HG02678 (cell line): ENCODE measurements around the gene C13orf46.

ENCODE experiments used
- ATAC-seq: cut with Tn5 transposase; IDR thresholded peaks from one replicate; pipeline ENCODE4 v1.9.1; 2021; ENCODE audit warnings: mild to moderate bottlenecking, moderate library complexity; ENCODE audit not compliant: unreplicated experiment

C13orf46 gene

DNA sequence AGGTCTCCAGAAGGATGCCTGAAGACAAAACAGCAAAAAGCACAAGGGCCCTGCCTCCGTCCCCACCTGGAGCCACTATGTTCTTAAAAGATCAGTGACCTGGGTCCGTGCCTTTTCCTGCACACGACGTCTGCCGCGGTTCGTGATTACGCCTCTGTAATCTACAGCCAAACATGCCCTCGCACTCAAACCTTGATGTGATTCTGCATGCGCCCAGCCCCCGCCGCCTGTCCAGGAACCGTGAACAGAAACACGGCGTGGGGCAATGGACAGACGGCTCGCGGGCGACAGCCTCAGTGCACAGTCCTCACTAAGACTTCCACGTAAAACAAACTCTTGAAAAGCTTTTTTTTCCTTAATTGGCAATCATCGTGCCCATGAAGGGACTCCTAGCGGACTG, 15.5 kb downstream of the C13orf46 start:
- ATAC-seq: no peak

DNA sequence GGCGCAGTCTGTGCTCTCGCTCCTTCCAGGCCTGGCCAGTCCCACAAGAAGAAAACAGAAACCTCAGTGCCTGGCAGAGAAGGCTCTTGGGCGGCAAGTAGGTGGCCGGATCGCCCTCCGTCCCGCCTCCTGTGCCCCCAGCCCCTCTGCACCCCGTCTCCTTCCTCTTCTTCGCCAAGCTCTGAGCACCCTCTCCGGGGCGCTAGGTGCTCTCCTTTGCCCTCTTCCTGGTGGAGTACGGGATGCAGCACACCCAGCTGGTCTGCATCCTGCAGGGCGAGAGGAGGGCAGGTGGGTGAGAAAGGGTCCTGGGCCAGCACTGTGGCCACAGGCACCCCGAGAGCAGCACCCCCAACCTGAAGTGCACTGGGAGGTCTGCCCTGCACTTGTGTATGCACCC, 17.3 kb downstream of the C13orf46 start:
- no peak for ATAC-seq

DNA sequence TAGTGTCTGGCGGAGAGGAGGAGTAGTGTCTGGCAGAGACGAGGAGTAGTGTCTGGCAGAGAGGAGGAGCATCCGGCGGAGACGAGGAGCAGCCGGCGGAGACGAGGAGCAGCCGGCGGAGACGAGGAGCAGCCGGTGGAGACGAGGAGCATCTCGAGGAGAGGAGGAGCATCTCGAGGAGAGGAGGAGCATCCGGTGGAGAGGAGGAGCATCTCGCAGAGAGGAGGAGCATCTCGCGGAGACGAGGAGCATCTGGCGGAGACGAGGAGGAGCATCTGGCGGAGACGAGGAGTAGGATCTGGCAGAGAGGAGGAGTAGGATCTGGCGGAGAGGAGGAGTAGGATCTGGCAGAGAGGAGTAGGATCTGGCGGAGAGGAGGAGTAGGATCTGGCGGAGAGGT, 18.2 kb downstream of the C13orf46 start:
- no peak for ATAC-seq

DNA sequence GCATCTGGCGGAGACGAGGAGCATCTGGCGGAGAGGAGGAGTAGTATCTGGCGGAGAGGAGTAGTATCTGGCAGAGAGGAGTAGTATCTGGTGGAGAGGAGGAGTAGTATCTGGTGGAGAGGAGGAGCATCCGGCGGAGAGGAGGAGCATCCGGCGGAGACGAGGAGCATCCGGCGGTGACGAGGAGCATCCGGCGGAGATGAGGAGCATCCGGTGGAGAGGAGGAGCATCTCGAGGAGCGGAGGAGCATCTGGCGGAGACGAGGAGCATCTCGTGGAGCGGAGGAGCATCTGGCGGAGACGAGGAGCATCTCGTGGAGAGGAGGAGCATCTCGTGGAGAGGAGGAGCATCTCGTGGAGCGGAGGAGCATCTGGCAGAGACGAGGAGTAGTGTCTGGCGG, 18.6 kb downstream of the C13orf46 start:
- ATAC-seq: no peak

DNA sequence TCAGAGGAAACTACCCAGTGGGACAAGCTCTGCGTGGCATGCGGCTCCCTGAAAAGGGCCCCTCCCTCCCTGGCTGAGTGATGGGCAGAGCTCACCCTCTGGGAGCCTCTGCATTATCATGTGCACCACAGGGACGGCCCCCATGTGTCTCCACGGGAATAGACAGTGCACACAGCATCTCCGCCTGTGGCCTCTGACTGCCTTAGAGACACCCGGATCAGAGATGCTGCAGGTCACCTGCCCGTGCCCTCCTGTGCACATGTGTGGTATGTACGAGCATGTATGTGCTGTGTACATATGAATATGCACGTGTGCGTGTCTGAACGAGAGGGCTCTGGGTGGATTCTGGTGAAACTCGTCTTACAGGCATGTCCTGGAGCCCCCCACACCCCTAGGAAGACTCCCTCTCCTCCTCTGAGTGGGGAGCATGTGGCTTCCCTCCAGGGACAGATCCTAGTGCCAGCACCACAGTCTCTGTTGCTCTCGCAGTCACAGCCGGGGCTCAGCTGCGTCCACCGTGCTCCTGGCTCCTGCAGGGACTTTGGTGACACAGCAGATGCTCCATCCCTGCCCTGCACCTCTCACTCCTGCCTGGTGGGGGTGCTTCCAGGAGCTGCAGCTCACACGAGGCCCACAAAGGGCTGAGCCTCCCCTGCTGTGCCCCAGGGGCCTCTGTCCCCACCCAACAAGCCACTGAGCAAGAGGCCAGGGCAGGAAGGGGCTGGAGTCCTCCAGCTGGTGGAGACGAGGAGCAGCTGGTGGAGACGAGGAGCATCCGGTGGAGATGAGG, 19.6 kb downstream of the C13orf46 start:
- no peak for ATAC-seq

DNA sequence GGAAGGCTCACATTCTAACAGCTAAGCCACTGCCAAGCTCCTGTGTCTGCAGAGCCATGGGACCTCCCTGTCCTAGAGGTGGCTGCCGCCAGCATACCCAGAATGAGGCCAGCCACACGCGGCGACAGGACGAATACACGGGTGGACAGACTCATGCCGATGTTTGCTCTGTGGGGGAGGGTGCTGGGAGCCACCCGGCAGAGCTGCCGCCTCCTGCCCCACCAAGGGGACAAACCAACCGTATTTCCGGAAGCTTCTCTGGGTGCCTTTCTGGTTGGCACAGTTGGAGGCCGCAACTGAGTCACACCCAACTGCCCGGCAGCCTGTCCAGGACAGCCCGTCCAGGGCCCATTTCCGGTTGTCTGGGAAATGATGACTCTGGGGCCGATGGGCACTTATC, 20.3 kb downstream of the C13orf46 start:
- no peak for ATAC-seq

DNA sequence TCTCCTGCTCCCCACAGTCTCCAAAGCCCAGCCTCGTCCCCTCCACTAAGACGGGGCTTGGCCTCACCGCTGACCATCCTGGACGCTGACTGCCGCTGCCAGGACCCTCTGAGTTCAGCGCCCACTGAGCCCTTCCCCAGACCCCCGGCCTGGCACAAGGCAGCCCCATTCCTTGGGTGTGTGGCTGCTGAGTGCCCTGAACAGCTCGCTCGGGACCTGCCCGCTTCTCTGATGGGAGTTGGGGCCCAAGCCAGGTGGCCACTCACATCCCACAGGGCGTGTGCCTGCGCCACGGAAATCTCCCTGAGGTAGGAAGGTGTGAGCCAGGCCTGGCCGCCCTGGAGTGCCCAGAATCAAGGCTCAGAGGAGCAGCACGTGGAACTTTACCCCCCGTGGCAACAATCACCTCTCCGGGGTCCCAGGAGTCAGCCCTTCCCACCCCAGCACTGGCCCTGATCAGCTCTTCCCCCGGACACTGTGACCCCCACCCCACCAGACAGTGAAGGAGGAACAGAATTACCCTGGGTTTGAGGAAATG, 20.8 kb downstream of the C13orf46 start:
- ATAC-seq: no peak

DNA sequence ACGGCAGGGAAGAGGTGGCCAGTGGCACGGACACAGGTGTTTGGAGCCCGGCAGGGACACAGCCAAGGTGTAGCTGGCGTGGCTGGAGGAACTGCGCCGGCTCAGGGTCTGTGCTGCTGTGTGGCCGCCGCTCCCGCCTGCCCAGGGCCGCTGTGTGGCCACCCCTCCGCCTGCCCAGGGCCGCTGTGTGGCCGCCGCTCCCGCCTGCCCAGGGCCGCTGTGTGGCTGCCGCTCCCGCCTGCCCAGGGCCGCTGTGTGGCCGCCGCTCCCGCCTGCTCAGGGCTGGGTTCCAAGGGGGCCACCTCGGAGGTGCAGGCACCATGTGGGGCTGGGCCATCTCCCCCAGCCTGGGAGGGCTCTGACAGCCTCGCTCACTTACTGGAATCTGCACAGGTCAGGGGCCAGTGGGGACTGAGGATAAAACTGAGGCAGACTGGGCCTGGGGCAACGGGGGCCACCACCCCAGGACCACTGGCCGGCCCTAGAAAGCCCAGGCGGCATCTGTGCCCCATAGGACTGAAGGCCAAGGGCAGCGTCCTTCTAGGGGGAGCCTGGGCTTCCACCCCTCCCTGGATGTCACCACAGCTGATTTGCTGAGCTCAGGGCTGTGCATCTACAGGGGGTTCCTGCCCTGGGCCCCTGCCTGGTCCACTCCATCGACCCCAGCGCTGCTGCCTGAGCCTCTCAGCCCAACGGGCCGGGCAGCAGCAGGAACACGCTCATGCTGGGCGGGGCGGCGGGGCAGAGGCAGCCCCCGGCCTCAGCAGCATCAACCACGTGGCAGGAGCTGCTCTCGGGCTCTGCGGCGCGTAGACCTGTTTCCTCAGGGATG, 21.5 kb downstream of the C13orf46 start:
- no peak for ATAC-seq

DNA sequence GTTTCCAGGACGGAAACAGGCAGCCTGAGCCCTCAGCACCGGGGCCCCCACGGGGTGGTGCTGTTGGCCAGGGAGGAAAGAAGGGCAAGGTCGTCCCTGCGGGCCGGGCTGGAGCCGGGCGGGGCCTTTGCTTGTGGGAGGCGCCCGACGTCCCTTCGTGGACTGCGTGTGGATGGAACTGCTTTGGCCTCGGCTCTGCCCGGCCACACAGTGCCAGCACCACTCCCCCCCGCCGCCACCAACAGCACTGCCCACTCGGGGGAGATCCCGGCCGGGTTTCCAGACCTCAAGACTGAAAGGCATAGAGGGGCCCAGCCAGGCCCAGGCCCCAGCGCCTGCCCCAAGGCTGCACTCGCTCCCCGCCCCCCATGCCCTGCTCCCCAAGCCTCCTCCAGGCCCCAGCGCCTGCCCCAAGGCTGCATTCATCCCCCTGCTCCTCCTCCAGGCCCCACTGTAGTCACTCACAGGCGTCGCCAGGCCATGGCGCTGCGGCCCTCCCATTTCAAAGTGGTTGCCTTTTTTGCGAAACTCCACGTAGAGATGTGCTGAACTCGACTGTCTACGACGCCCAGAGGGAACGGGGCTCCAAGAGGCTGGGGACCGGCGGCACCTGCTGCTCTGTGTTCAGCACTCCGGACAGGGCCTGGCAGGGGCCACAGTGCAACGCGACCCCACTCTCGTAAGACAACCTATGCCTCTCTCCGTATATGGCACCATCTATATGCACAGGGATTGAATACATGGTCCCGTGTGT, 22.5 kb downstream of the C13orf46 start:
- ATAC-seq: peak; percentile 62

DNA sequence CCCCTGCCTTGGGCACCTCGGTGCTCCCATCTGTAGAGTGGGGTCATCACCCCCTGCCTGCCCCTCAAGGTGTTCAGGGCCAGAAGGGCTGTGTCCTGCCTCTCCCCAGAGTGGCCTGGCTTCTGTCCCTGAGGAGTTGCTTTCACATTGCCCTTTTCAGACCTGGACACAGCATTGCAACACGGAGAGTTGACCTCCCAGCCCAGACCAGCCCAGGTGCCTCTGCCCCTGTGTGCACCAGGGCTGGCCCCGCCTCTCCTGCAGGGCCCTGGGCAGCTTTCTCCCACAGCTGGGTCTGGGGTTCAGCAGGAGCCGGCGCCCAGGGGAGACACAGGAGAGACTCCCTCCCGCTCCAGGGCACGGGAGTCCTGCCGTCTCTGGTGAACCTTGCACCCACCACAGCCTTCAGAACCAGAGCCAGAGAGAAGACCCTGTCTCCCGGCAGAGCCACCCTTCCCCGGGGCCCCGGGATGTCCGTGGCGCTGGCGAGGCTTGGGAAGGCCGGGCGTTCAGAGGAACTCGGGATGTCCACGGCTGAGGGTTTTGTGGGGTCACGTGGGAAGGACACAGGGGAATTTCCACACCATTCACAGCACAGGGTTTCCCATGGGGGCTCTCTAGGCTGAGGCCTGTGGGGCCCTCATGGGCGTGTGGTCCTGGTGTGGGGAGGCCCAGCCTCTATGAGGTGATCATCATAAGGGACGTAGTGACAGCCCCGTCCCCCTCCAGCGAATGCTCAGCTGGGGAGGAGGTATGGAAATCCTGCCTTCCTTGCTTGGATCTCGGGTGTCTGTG, 23.2 kb downstream of the C13orf46 start:
- ATAC-seq: peak; percentile 17

DNA sequence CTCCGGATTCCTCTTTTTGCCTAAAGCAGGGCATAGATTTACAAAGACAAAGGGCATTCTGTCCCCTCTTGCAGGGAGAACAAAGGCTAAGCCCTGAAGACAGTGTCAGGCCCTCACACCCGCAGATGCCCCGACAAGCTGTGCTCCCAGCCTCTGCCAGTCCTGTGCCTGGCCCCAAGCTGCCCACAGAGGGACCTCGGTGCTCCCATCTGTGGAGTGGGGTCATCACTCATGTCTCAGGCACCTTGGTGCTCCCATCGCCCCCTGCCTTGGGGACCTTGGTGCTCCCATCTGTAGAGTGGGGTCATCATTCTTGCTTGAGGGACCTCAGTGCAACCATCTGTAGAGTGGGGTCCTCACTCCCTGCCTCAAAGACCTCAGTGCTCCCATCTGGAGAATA, 24.3 kb downstream of the C13orf46 start:
- ATAC-seq: no peak

DNA sequence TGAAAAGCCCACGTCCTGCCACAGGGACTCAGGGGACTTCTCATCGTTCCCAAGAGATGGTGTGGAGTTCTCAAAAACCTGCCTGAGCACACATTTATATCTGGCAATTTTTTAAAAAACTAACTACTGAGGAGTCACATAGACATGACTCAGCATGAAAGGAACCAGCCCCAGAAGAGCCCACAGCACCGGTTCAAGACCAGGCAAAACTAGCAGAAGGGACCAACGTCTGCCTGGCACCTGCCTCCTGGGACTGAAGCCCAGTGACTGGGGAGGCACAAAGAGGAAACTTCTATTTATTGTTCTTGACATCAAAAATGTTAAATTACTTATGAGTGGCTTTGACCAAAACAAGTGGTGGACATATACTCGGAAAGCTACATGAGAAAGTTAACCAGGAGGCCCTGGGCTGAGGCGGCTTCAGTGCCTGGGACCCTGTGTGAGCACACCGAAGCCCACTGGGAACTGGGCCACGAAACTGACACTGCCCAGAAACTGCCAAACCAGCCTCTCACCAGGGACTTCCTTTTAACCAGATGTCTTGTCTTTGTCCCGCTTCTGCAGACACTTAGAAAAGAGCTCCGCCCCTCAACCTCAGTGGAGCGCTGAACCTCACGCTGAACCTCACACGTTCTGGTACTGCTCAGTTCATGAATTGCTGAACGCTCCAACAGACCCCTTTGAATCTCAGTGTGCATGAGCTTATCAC, 25.7 kb downstream of the C13orf46 start:
- ATAC-seq: no peak

DNA sequence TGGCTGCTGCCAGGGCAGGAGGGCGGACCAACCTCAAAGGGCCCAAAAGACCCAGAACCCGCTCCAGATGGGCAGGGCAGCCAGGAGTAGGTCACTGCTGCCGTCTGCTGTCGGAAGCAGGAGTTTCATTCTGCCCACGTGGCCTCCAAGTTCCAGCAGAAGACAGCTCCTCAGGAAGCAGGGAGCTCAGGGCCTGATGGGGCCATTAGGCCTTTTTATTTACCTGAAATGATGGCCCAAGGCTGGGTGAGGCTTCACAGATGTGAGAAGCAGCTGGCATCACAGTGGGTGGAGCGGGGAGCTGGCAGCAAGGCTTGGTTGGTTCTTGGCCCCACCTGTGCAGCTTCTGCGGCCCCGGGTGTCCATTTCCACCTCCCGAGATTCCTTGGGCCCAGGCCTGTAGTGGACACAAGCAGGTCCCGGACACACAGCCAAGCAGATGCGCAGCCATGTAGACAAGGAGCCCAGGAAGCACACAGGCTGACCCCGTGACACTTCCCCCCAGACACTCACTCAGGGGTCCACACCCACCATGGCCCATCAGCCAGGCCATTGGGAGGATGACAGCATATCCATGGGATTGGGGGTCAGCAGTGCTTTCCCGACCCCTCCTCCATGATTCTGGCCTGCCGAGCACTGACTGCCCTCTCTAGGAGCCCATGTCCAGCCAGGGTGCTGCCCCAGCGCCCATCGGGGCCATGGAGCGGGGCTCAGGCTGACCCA, 26.4 kb downstream of the C13orf46 start:
- ATAC-seq: no peak

DNA sequence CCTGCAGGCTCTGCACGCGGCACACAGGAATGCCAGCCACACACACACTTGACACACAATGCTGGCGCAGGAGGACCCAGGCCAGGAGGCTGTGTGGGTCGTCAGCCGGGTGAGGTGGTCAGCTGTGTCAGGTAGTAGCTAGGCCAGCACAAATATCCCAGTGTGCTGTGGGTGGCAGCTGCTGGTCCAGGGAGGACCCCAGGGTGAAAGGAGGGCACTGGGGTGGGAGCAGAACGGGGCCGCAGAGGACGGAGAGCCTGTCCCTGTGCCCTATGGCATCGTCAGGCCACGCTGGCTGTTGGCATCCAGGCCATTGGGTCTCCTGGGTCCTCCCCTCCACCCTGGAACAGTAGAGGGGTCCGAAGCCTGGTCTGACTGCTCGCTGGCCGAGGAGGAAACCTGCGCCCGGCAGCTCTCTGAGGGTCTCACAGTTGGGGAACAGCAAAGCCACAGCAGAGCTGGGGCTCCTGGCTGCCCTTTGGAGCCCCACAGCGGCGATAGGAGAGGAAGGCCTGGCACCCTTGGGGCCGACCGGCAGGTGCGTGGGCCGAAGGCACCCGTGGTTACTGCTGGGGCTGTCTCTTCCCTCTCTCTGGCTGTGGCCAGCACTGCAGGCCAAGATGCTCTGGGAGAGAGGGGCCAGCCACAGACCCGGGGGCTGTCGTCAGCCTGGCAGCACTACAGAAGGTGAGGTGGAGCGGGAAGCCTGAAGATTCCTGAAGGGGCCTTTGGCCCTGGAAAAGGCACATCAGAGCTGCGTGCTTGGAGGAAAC, 27.3 kb downstream of the C13orf46 start:
- ATAC-seq: no peak

DNA sequence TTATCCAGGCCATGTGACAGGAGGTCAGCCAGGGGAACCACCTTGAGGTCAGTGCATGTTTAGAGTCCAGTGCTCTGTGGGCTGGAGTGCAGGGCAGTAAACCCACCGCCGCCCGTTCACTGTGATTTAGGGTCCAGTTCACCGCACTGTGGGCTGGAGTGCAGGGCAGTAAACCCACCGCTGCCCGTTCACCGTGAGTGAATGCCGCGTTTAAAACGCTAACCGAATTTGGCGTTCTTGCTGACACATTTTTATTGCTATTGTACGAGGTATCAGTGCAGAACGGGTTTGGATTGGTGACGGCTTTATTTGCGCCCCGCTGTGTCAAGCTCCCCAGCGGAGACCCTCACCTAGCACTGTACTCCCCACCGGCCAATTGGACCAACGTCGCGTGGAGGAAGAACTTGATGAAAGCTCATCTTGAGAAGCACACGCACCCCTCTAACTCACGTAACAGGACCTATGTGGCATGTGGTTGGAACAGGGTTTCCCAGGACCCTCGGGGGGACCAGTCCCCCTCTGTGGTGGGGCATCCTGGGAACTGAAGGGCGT, 27.9 kb downstream of the C13orf46 start:
- no peak for ATAC-seq

DNA sequence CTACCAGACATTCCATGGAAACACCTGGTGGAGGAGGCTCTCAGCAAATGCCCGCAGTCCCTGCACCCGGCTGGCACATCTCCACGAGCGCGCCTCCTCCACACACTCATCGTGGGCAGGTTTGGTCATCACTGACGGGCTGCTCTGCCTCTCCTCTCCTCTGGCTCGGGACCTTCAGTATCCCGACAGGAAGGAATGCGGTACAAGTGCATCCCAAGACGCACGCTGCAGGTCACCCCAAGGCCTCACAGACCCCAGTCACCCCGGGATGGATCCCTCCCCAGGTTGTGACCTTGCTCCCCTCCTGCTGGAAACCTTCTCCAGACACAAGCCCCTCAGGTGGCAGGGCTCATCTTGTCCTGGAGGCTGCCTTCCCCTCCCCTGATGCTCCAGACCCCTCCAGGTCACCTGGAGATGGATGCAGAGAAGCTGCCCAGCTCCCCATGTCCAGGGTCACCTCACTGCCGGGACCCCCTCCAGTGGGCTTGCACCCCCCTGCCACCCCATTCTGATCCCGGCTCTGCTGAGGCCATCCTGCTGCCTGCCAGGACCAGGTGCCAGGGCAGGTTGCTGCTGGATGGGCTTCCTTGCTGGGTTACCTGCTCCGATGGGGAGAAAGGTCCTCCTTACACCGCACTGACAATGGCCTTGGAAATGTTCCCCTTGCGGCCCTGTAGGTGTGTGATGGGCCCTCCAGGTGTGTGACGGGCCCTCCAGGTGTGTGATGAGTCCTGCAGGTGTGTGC, 29.9 kb downstream of the C13orf46 start:
- no peak for ATAC-seq

DNA sequence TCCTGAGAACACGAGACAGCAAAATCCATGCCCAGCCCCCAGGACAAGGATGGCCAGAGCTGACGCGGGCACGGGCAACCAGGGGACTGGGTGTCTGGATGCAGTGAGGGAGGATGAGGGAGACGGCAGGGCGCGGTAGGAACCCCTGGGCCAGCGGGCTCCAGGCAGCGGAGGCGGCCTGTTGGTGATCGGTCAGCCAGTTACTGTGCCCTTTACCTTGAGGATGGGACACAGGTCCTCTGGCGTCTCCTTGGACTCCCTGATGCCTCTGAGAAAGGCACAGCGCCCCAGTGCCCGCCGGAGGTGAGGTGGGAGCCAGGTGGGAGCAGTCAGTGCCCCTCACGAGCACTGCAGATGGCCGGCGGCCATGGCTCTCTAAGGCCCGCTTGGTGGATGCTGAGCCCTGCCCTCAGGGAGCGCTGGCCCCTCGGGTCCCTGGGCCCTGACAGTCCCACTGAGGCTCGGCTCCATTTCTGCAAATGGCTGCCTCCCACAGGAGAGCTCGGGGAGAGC, 31.2 kb downstream of the C13orf46 start:
- no peak for ATAC-seq
